Measurements from ENCODE around the gene C19orf38.

Gene C19orf38

GRCh38 chr19:10911579-10912363, 63.6 kb downstream of the C19orf38 start:
- no peak for DNase-seq (ENCODE audit: low read depth)

- no peak for DNase-seq (ENCODE audit: low read depth)
These were observed 64.4 kb downstream of the C19orf38 start for GRCh38 chr19:10912619-10913018.

- no peak for DNase-seq (ENCODE audit: low read depth)
These were observed 65.6 kb downstream of the C19orf38 start for GRCh38 chr19:10913716-10914340.

- no peak for DNase-seq (ENCODE audit: low read depth)
These were observed 67.2 kb downstream of the C19orf38 start for GRCh38 chr19:10915130-10916091.

GRCh38 chr19:10916602-10917001, 68.4 kb downstream of the C19orf38 start:
- no peak for DNase-seq (ENCODE audit: low read depth)

- DNase-seq (ENCODE audit: low read depth) = no peak
These were observed 70.1 kb downstream of the C19orf38 start for GRCh38 chr19:10918359-10918758.

Measured in stimulated activated CD4-positive, alpha-beta T cell treated with anti-CD3 and anti-CD28 coated beads, Interleukin-2, amount 100 ng/mL, for 4 hours (primary cell).